B cell (primary cell): Measurements from ENCODE around the gene AUTS2. TPM values are rescaled to one million over a fixed set of nuclear protein-coding genes. Genes with fewer than 3 reads are reported as not detected.

Experiments
- ATAC-seq: fragments of 200-7000 bp; cut with Tn5 transposase; one replicate; pipeline ENCODE4 v1.10.0; 2021; ENCODE audit warnings: low read depth, mild to moderate bottlenecking, moderate number of reproducible peaks, moderate library complexity
- CTCF ChIA-PET: fragments of 350-600 bp; sonication (Branson Sonifier 250); formaldehyde crosslinking; loops from one replicate; lab custom pipeline; 2021; ENCODE audit warnings: antibody characterized with exemption, inconsistent platforms; lab: Charles Lee
- POLR2A ChIA-PET: fragments of 350-600 bp; sonication (Branson Sonifier 250); formaldehyde crosslinking; loops from one replicate; lab custom pipeline; 2021; ENCODE audit warnings: antibody characterized with exemption; lab: Charles Lee
- DNase-seq: peaks from one replicate; pipeline ENCODE4 v3.0.0; 2013
- H2AFZ ChIP-seq: 2 replicates; pipeline ENCODE4 v1.6.1; 2012; ENCODE audit warnings: mild to moderate bottlenecking, low read depth, low read length; ENCODE audit not compliant: insufficient read depth, poor library complexity, severe bottlenecking
- H3K27ac ChIP-seq, 2 donors: 1 replicate in 1 of 2; 2 replicates in 1 of 2; pipeline ENCODE4 v1.5.1; 2012 to 2013; ENCODE audit warnings: low read length in 2 of 2, mild to moderate bottlenecking in 2 of 2, moderate library complexity in 1 of 2
- H3K27me3 ChIP-seq, 4 experiments: fragments of 200-600 bp in 1 of 4; sonication (generic) in 1 of 4; replicated peaks in 1 of 4; 1 replicate in 2 of 4; 2 replicates in 2 of 4; pipeline versions ENCODE4 v1.6.1 to v1.7.0; 2013 to 2016; ENCODE audit warnings: low read length in 3 of 4, mild to moderate bottlenecking in 2 of 4, mixed read lengths in 1 of 4, moderate library complexity in 1 of 4; ENCODE audit not compliant: insufficient read depth in 4 of 4, control insufficient read depth in 3 of 4; ENCODE audit errors: control extremely low read depth in 1 of 4
- H3K36me3 ChIP-seq, 2 experiments: replicated peaks in 1 of 2; 1 replicate in 1 of 2; 2 replicates in 1 of 2; pipeline versions ENCODE4 v1.6.1 to v1.7.1; 2013; ENCODE audit warnings: low read length in 1 of 2; ENCODE audit not compliant: insufficient read depth in 2 of 2, control insufficient read depth in 1 of 2; ENCODE audit errors: control extremely low read depth in 1 of 2, extremely low read depth in 1 of 2
- H3K4me1 ChIP-seq, 2 donors: fragments of 200-600 bp in 1 of 2; sonication (generic) in 1 of 2; 1 replicate in 1 of 2; 2 replicates in 1 of 2; pipeline versions ENCODE4 v1.5.1 to v1.6.1; 2013 to 2017; ENCODE audit warnings: low read length in 2 of 2; ENCODE audit not compliant: control insufficient read depth in 2 of 2, insufficient read depth in 2 of 2
- H3K4me2 ChIP-seq: replicated peaks from 2 replicates; pipeline ENCODE3; 2012; ENCODE audit warnings: mild to moderate bottlenecking, low read depth, low read length; ENCODE audit not compliant: poor library complexity, severe bottlenecking
- H3K4me3 ChIP-seq, 5 experiments: fragments of 200-600 bp in 1 of 5; sonication (generic) in 1 of 5; 1 replicate in 3 of 5; 2 replicates in 2 of 5; pipeline versions ENCODE4 v1.5.1 to v1.7.0; 2011 to 2016; ENCODE audit warnings: low read length in 4 of 5, mild to moderate bottlenecking in 4 of 5, low read depth in 2 of 5, control low read depth in 1 of 5, moderate library complexity in 1 of 5; ENCODE audit not compliant: insufficient read depth in 1 of 5; ENCODE audit errors: control extremely low read depth in 1 of 5, extremely low read depth in 1 of 5
- H3K79me2 ChIP-seq: fragments of 200-600 bp; sonication (generic); one replicate; pipeline ENCODE4 v1.6.0; 2016; ENCODE audit warnings: low read length; ENCODE audit not compliant: control insufficient read depth, insufficient read depth
- H3K9ac ChIP-seq: fragments of 200-600 bp; sonication (generic); 2 replicates; pipeline ENCODE4 v1.6.1; 2017; ENCODE audit warnings: mild to moderate bottlenecking, low read length, moderate library complexity
- H3K9me3 ChIP-seq, 3 donors: one replicate each; pipeline versions ENCODE4 v1.6.1 to v1.7.1; 2013; ENCODE audit warnings: low read length in 2 of 3; ENCODE audit not compliant: control insufficient read depth in 2 of 3, insufficient read depth in 1 of 3; ENCODE audit errors: control extremely low read depth in 1 of 3
- H4K20me1 ChIP-seq: 2 replicates; pipeline ENCODE4 v1.6.0; 2012; ENCODE audit warnings: mild to moderate bottlenecking, low read length; ENCODE audit not compliant: insufficient read depth, control insufficient read depth, poor library complexity, severe bottlenecking
- H3K27ac Mint-ChIP-seq: one replicate; pipeline ENCODE4 v1.8.0; 2021; ENCODE audit warnings: mixed read lengths
- H3K27me3 Mint-ChIP-seq: one replicate; pipeline ENCODE4 v1.8.0; 2021; ENCODE audit warnings: mixed read lengths
- H3K4me1 Mint-ChIP-seq: one replicate; pipeline ENCODE4 v1.8.0; 2021; ENCODE audit warnings: mixed read lengths
- H3K4me3 Mint-ChIP-seq: one replicate; pipeline ENCODE4 v1.8.0; 2021; ENCODE audit warnings: mixed read lengths
- H3K9me3 Mint-ChIP-seq: one replicate; pipeline ENCODE4 v1.8.0; 2022; ENCODE audit warnings: mixed read lengths; ENCODE audit not compliant: insufficient read depth
- CTCF ChIP-seq: fragments of 200-600 bp; IDR thresholded peaks from one replicate; pipeline ENCODE4 v1.8.0; 2022; ENCODE audit warnings: antibody characterized with exemption, mild to moderate bottlenecking
- EZH2 ChIP-seq: IDR thresholded peaks from 2 replicates; pipeline ENCODE4 v1.6.1; 2012; ENCODE audit warnings: borderline replicate concordance, low read depth, mild to moderate bottlenecking, moderate library complexity, low read length; ENCODE audit not compliant: insufficient read depth, poor library complexity, severe bottlenecking
- WGBS: methylation state at CpG from one replicate; pipeline ENCODE4 v1.1.5; 2013; ENCODE audit warnings: missing lambda C conversion rate; ENCODE audit not compliant: insufficient coverage; 5-methylcytosine and 5-hydroxymethylcytosine counted together
- intact Hi-C: fragments of 100-400 bp; cut with micrococcal nuclease; formaldehyde crosslinking; loops from one replicate; pipeline ENCODE4 v1.10.0; 2022
- polyA plus RNA-seq: library from polyadenylated mRNA; depleted of rRNA; stranded (reverse); fragments of >200 nt; gene quantifications from 2 replicates; pipeline ENCODE4 v1.2.3, GENCODE V29; 2012
- total RNA-seq, 2 donors: library from RNA; stranded (reverse); fragments of 120-200 nt in 1 of 2; gene quantifications; 1 replicate in 1 of 2; 2 replicates in 1 of 2; pipeline versions ENCODE4 v1.2.3 to v1.2.4, GENCODE V29; 2013 to 2022

Gene AUTS2
- total and polyA plus RNA-seq, 2 donors (not counting 1 experiment from before 2014, with no cell fraction given): 22.3 to 35.0 TPM

GRCh38 chr7:70566671-70567070, 968.4 kb downstream of the AUTS2 start:
- H2AFZ ChIP-seq: no peak overlapping the region
- no peak for TF ChIP-seq CTCF
- no peak for TF ChIP-seq EZH2
- Mint-ChIP-seq H3K27ac (no peak overlapping the region), H3K27me3 (no peaks in the 10 kb centered on the region), H3K4me1 (peaks cover 4% of the 10 kb centered on the region), H3K9me3 (no peaks in the 10 kb centered on the region), H3K4me3 (no peak overlapping the region)
- DNase-seq (no peak), ATAC-seq (no peak)
- POLR2A ChIA-PET: no interaction called here
- no peaks in the 10 kb centered on the region for H3K79me2 ChIP-seq
- no peaks in the 10 kb centered on the region for H3K27me3 ChIP-seq
- 77% methylated on average over 2 of the region's 3 CpGs for WGBS
- H3K9ac ChIP-seq: no peak overlapping the region
- no peaks in the 10 kb centered on the region for H3K9me3 ChIP-seq
- no peaks in the 10 kb centered on the region for H4K20me1 ChIP-seq
- no peaks in the 10 kb centered on the region for H3K36me3 ChIP-seq
- H3K27ac ChIP-seq: no peak overlapping the region
- H3K4me3 ChIP-seq: no peak overlapping the region
- no peak overlapping the region for H3K4me2 ChIP-seq
- intact Hi-C loops: no loop called here
- CTCF ChIA-PET: interaction anchor here (1.0 kb wide), 1 partner anchor 12 kb away, joined by 3 read pairs; no protein-coding TSS in a partner anchor
- no peaks in the 10 kb centered on the region for H3K4me1 ChIP-seq

- Mint-ChIP-seq H3K4me3 (no peak overlapping the region), H3K4me1 (peaks cover 4% of the 10 kb centered on the region), H3K27ac (no peak overlapping the region), H3K27me3 (no peaks in the 10 kb centered on the region), H3K9me3 (no peaks in the 10 kb centered on the region)
- no peak overlapping the region for H3K27ac ChIP-seq
- H3K4me1 ChIP-seq: no peaks in the 10 kb centered on the region
- WGBS: 96% methylated on average over 3 of the region's 8 CpGs
- intact Hi-C loops: no loop called here
- no peak overlapping the region for H2AFZ ChIP-seq
- no peak overlapping the region for H3K4me3 ChIP-seq
- no peak overlapping the region for H3K9ac ChIP-seq
- no peaks in the 10 kb centered on the region for H3K79me2 ChIP-seq
- no peaks in the 10 kb centered on the region for H3K27me3 ChIP-seq
- H3K4me2 ChIP-seq: no peak overlapping the region
- CTCF ChIA-PET: no interaction called here
- no peaks in the 10 kb centered on the region for H3K9me3 ChIP-seq
- H4K20me1 ChIP-seq: no peaks in the 10 kb centered on the region
- no peak for ATAC-seq
- peaks cover 0 to 2% of the 10 kb centered on the region in 2 experiments for H3K36me3 ChIP-seq
- TF ChIP-seq EZH2 (no peak), CTCF (no peak)
- no peak for DNase-seq
- POLR2A ChIA-PET: no interaction called here
Measured at GRCh38 chr7:70568674-70569334, 970.5 kb downstream of the AUTS2 start.
